Lower leg skin (tissue), 4 donors: ENCODE results near the gene NRXN3. TPM values are rescaled to one million over a fixed set of nuclear protein-coding genes. Genes with fewer than 3 reads are reported as not detected.

Experiments used
- DNase-seq, 2 donors: peaks; one replicate each; pipeline ENCODE4 v3.0.0-alpha.2; 2019; ENCODE audit warnings: low spot score in 2 of 2
- H3K4me3 ChIP-seq: fragments of 200-600 bp; sonication (generic); 2 replicates; pipeline ENCODE4 v1.5.1; 2017; ENCODE audit warnings: mild to moderate bottlenecking, low read depth; ENCODE audit not compliant: poor library complexity, severe bottlenecking
- POLR2A ChIP-seq, 2 donors: fragments of 450-650 bp; IDR thresholded peaks; one replicate each; pipeline ENCODE4 v1.6.1; 2016 to 2017; ENCODE audit warnings: antibody characterized with exemption in 2 of 2, mild to moderate bottlenecking in 1 of 2, moderate library complexity in 1 of 2
- WGBS, 2 donors: methylation state at CpG; one replicate each; pipeline ENCODE4 v1.1.5; 2018; 5-methylcytosine and 5-hydroxymethylcytosine counted together
- intact Hi-C: fragments of 100-400 bp; cut with DNase I; formaldehyde crosslinking; loops from one replicate; pipeline ENCODE4 v1.15.0; 2023; ENCODE audit warnings: low total_unique reads
- total RNA-seq, 4 donors: library from RNA; depleted of rRNA; stranded (reverse); fragments of >200 nt; gene quantifications; one replicate each; pipeline ENCODE4 v1.1.0, GENCODE V29; 2016
- TF ChIP-seq, protein P1 (sequence below), 3 donors: fragments of 450-650 bp; IDR thresholded peaks; one replicate each; pipeline ENCODE4 v1.5.1; 2016; ENCODE audit warnings: antibody characterized with exemption in 3 of 3, mild to moderate bottlenecking in 3 of 3, moderate library complexity in 2 of 3

NRXN3 gene
- total RNA-seq, 4 donors from 2014 or later, result 0.61 to 2.4 (median 1.7) TPM

DNA sequence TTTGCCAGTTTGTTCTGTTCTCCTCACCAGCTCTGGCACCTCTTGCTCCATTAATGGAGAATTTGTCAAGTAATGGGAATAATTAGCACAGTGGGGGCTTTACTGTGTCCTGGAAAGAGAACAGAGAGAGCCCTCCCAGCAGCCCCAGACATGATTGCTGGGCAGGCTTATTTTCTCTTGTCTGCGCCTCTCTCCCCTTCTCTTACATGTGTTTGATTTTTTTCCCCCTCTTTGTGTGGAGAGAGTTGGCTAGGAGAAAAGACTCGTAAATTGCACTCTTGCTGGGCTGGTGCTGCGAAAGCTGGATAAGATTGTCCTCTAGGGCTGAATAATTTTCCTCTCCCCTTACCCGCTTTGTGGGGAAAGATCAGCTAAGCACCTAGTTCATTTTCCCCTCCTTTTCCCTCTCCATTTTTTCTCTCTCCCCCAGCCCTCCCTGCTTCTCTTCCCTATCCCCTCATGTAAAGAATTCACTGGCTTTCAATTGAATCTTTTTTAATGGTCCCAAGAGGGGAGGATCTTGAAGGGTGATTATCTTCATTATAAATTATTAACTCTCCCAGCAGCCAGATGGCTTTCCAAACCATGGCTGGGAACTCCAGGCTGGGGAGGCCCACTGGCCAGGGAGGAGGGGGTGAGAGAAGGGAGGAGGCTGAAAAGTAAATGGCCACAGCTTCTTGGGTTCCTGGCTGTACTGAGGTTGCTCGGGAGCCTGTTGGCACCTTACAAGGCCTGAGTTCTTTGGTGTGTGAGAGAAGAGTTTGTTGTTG, 62.2 kb downstream of the NRXN3 start:
- intact Hi-C loops, result no loop called here
- peak in 1 of 2 donors; percentile 53 for DNase-seq
- no peak overlapping the region for H3K4me3 ChIP-seq
- TF ChIP-seq POLR2A (IDR thresholded peaks at IDR 0.05), result no peak
- TF ChIP-seq, protein P1, sequence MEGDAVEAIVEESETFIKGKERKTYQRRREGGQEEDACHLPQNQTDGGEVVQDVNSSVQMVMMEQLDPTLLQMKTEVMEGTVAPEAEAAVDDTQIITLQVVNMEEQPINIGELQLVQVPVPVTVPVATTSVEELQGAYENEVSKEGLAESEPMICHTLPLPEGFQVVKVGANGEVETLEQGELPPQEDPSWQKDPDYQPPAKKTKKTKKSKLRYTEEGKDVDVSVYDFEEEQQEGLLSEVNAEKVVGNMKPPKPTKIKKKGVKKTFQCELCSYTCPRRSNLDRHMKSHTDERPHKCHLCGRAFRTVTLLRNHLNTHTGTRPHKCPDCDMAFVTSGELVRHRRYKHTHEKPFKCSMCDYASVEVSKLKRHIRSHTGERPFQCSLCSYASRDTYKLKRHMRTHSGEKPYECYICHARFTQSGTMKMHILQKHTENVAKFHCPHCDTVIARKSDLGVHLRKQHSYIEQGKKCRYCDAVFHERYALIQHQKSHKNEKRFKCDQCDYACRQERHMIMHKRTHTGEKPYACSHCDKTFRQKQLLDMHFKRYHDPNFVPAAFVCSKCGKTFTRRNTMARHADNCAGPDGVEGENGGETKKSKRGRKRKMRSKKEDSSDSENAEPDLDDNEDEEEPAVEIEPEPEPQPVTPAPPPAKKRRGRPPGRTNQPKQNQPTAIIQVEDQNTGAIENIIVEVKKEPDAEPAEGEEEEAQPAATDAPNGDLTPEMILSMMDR (IDR thresholded peaks at IDR 0.05), result no peak
- 65 to 70% methylated on average over 5 of the region's 5 CpGs for WGBS, 2 donors

DNA sequence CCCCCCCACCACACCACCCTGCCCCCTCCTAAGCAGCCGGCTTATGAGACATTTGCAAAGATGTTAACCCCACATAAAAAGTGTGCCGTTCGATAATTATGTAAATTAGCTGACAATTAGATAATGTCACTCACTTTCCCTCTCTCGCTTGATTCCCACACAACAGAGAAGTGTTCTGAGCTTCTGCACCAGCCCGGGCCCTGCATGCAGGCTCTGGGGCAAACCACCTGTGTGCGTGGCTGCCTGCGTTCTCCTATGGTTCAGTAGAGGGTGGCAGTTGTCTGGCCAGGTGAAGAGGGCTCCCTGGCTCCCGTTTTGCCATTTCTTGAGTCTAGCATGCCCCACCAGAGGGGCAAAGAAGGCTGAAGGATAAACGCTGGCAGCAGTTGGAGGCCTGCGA, 68.0 kb downstream of the NRXN3 start:
- H3K4me3 ChIP-seq, result no peak overlapping the region
- intact Hi-C loops, result no loop called here
- WGBS, 2 donors, result 74 to 76% methylated on average over 9 to 10 of the region's 10 CpGs
- DNase-seq, result peak in 1 of 2 donors; percentile 31
- TF ChIP-seq, protein P1 (IDR thresholded peaks at IDR 0.05), result no peak
- TF ChIP-seq POLR2A (IDR thresholded peaks at IDR 0.05), result no peak

DNA sequence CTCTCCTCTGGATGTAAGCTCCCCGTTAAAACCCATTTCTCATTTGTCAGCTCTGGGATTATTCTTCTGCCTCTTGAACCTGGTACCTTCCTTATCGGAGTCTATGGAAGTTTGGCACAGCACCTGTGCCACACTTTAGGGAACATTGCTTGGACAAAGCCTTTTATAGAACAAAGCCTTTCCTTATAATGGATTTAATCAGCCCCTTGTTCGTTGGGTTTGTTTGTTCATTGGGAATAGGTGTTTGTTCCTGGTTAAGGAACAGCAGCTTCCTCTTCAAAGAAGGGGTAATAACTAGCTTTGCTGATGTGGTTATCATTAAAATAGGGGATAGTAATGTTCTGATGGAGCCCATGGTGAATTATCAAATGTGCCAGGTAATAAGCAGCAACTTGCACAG, 70.4 kb downstream of the NRXN3 start:
- no peak overlapping the region for H3K4me3 ChIP-seq
- WGBS, 2 donors, result 79 to 91% methylated on average over 3 of the region's 3 CpGs
- intact Hi-C loops, result no loop called here
- TF ChIP-seq, protein P1 (IDR thresholded peaks at IDR 0.05), result no peak
- TF ChIP-seq POLR2A (IDR thresholded peaks at IDR 0.05), result no peak
- DNase-seq, result no peak

DNA sequence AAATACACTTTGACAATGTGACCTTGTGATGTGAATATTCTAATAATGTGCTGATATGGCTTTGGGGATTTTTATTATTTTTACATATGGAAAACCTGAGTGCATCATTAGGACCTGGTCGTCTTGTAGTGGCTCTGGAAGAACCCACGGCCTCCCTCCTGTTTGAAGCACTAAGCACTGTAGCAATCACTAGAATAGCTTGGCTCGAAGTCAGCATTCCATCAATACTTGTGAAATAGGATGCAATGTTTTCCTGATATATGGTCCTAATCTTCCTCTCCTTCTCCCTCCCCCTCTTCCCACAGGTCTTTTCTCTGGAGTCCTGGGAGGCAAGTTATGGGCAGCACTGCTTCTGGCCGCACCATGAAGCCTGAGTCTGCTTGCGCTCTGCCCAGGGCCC, 71.9 kb downstream of the NRXN3 start:
- intact Hi-C loops, result no loop called here
- no peak overlapping the region for H3K4me3 ChIP-seq
- WGBS, 2 donors, result 53 to 54% methylated on average over 5 of the region's 5 CpGs
- no peak for TF ChIP-seq POLR2A (IDR thresholded peaks at IDR 0.05)
- TF ChIP-seq, protein P1 (IDR thresholded peaks at IDR 0.05), result no peak
- DNase-seq, result no peak

DNA sequence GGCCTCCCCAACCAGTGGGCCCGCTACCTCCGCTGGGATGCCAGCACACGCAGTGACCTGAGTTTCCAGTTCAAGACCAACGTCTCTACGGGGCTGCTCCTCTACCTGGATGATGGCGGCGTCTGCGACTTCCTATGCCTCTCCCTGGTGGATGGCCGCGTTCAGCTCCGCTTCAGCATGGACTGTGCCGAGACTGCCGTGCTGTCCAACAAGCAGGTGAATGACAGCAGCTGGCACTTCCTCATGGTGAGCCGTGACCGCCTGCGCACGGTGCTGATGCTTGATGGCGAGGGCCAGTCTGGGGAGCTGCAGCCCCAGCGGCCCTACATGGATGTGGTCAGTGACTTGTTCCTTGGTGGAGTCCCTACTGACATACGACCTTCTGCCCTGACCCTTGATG, 73.0 kb downstream of the NRXN3 start:
- DNase-seq, result no peak

More for the DNA sequence above, 73.0 kb downstream of the NRXN3 start:
- 94 to 96% methylated on average over 19 to 20 of the region's 20 CpGs for WGBS, 2 donors
- TF ChIP-seq, protein P1 (IDR thresholded peaks at IDR 0.05), result no peak
- TF ChIP-seq POLR2A (IDR thresholded peaks at IDR 0.05), result no peak
- H3K4me3 ChIP-seq, result no peak overlapping the region
- intact Hi-C loops, result no loop called here
